ENCODE data around the gene OR5J2. TPM values are rescaled to one million over a fixed set of nuclear protein-coding genes. Genes with fewer than 3 reads are reported as not detected.
A peak's percentile ranks its signal among the peaks of the same experiment; 100 is the strongest.

The OR5J2 gene
- total RNA-seq (2016; rRNA removed; fragmentation: Illumina TruSeq; extraction: Trizol) (not detected in 2 replicates), polyA plus RNA-seq (2011; rRNA removed) (not detected in 2 replicates), polyA minus RNA-seq (2011; rRNA and poly(A)+ RNA removed; ENCODE audit: low replicate concordance) (not detected in 2 replicates), Bru-seq, nascent RNA (percentile 18 among the genes with signal in this experiment), BruChase-seq, experiment 1, labeled RNA remaining after a 6-hour chase (not detected), BruChase-seq, experiment 2, labeled RNA remaining after a 2-hour chase (not detected)
- not detected in 2 replicates for total RNA-seq (2016; cell fraction: cytosol; rRNA removed; fragmentation: Illumina TruSeq; extraction: Trizol; ENCODE audit: low read depth)
- not detected in 2 replicates for total RNA-seq (2016; cell fraction: insoluble cytoplasmic fraction; rRNA removed; fragmentation: Illumina TruSeq; extraction: Trizol)
- total RNA-seq (2016; cell fraction: membrane; rRNA removed; fragmentation: Illumina TruSeq; extraction: Trizol): not detected in 2 replicates
- not detected in 2 replicates for total RNA-seq (2016; cell fraction: nucleus; rRNA removed; fragmentation: Illumina TruSeq; extraction: Trizol)
- polyA plus RNA-seq (2011; cell fraction: cytosol; rRNA removed): not detected in 2 replicates
- not detected in 2 replicates for polyA plus RNA-seq (2011; cell fraction: nucleus; rRNA removed)
- polyA plus RNA-seq (2012): not detected in 2 replicates
- polyA plus RNA-seq (2016; cell fraction: cytosol; fragmentation: Illumina TruSeq; extraction: Trizol; ENCODE audit: low read depth): not detected in 2 replicates
- not detected in 2 replicates for polyA plus RNA-seq (2016; cell fraction: insoluble cytoplasmic fraction; fragmentation: Illumina TruSeq; extraction: Trizol; ENCODE audit: low read depth)
- polyA plus RNA-seq (2016; cell fraction: membrane; fragmentation: Illumina TruSeq; extraction: Trizol; ENCODE audit: low read depth): not detected in 2 replicates
- polyA plus RNA-seq (2016; cell fraction: nucleus; fragmentation: Illumina TruSeq; extraction: Trizol; ENCODE audit: insufficient read depth, low read depth): not detected in 2 replicates
- not detected in 2 replicates for polyA minus RNA-seq (2011; cell fraction: cytosol; rRNA and poly(A)+ RNA removed)
- not detected in 2 replicates for polyA minus RNA-seq (2011; cell fraction: nucleus; rRNA and poly(A)+ RNA removed)
- long read RNA-seq, experiment 1: 0 reads
- long read RNA-seq, experiment 2: 0 reads

DNA sequence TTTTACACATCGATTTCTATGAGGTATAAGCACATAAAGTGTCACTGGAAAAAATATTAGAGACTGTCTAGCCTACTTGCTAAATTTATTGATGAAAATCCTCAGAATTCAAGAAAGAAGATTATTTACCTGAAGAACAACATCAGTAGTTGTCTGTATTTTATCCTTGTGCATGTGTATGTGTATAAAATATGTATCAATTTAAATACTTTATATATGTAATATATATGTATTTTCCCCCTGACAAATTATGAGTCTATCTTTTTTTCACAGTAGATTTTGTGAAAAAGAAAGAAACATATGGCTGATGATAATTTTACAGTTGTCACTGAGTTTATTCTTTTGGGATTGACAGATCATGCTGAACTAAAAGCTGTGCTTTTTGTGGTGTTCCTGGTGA is at the start of gene OR5J2:
TSS of gene OR5J2 (plus strand) at position 301 of the 400 bp plus-strand sequence. CDS start at position 301, 0 bp downstream.
- no peak within 1 kb of the TSS for H3K4me3 ChIP-seq (replicated peaks in 1 of 3; ENCODE audit: insufficient read depth in 1 of 3, low read depth in 2 of 3, low read length in 3 of 3)
- H3K9ac ChIP-seq (ENCODE audit: insufficient read depth, low read depth, low read length): no peak within 1 kb of the TSS
- H2AFZ ChIP-seq (ENCODE audit: low read length): no peak within 1 kb of the TSS
- DNase-seq (ENCODE audit: low spot score) (no peak), FAIRE-seq (no peak), ATAC-seq (no peak)
- 0% methylated on average over 1 of the region's 1 CpG for WGBS (ENCODE audit: low lambda C conversion rate)
- ChIA-PET CTCF (ENCODE audit: low intra/inter-chr PET ratio, low total read pairs) (no interaction called here), POLR2A (no interaction called here)
- no peaks in the 10 kb centered on the region for H4K20me1 ChIP-seq (ENCODE audit: insufficient read depth, low read length)
- intact Hi-C loops (cut with micrococcal nuclease; ENCODE audit: unreplicated experiment): no loop called here
- no peak within 1 kb of the TSS for H3K4me2 ChIP-seq (ENCODE audit: low read depth, low read length)
- no peaks in the 10 kb centered on the region for H3K36me3 ChIP-seq (replicated peaks in 1 of 2; ENCODE audit: control insufficient read depth in 1 of 2, insufficient read depth in 2 of 2, low read length in 2 of 2)
- H3K4me1 ChIP-seq (ENCODE audit: insufficient read depth, low read length): no peaks in the 10 kb centered on the region
- H3K79me2 ChIP-seq (ENCODE audit: insufficient read depth, low read length): no peaks in the 10 kb centered on the region
- no peaks in the 10 kb centered on the region for H3K27me3 ChIP-seq (ENCODE audit: control insufficient read depth in 1 of 2, insufficient read depth in 2 of 2, low read length in 2 of 2)
- in situ Hi-C loops (cut with HindIII; ENCODE audit: extremely low pct_ligation_motif_present, low pct_unique_long_range_greater_than_20kb): no loop called here
- no TSS peak for BruUV-seq (replicated peaks)
- no peak within 1 kb of the TSS for H3K27ac ChIP-seq (ENCODE audit: extremely low read length, insufficient read depth, low read length)
- H3K9me3 ChIP-seq (ENCODE audit: low read length): peaks cover 57% of the 10 kb centered on the region
- no peak for TF ChIP-seq IRF9 (CRISPR knock-in tag; IDR thresholded peaks at IDR 0.05; ENCODE audit: borderline replicate concordance)
- TF ChIP-seq ZNF781 (CRISPR knock-in tag; IDR thresholded peaks at IDR 0.05; ENCODE audit: borderline replicate concordance, not compliant biosample characterization): no peak
- no peak for TF ChIP-seq ZNF362 (CRISPR knock-in tag; IDR thresholded peaks at IDR 0.05; ENCODE audit: borderline replicate concordance)
- TF ChIP-seq, protein P1, sequence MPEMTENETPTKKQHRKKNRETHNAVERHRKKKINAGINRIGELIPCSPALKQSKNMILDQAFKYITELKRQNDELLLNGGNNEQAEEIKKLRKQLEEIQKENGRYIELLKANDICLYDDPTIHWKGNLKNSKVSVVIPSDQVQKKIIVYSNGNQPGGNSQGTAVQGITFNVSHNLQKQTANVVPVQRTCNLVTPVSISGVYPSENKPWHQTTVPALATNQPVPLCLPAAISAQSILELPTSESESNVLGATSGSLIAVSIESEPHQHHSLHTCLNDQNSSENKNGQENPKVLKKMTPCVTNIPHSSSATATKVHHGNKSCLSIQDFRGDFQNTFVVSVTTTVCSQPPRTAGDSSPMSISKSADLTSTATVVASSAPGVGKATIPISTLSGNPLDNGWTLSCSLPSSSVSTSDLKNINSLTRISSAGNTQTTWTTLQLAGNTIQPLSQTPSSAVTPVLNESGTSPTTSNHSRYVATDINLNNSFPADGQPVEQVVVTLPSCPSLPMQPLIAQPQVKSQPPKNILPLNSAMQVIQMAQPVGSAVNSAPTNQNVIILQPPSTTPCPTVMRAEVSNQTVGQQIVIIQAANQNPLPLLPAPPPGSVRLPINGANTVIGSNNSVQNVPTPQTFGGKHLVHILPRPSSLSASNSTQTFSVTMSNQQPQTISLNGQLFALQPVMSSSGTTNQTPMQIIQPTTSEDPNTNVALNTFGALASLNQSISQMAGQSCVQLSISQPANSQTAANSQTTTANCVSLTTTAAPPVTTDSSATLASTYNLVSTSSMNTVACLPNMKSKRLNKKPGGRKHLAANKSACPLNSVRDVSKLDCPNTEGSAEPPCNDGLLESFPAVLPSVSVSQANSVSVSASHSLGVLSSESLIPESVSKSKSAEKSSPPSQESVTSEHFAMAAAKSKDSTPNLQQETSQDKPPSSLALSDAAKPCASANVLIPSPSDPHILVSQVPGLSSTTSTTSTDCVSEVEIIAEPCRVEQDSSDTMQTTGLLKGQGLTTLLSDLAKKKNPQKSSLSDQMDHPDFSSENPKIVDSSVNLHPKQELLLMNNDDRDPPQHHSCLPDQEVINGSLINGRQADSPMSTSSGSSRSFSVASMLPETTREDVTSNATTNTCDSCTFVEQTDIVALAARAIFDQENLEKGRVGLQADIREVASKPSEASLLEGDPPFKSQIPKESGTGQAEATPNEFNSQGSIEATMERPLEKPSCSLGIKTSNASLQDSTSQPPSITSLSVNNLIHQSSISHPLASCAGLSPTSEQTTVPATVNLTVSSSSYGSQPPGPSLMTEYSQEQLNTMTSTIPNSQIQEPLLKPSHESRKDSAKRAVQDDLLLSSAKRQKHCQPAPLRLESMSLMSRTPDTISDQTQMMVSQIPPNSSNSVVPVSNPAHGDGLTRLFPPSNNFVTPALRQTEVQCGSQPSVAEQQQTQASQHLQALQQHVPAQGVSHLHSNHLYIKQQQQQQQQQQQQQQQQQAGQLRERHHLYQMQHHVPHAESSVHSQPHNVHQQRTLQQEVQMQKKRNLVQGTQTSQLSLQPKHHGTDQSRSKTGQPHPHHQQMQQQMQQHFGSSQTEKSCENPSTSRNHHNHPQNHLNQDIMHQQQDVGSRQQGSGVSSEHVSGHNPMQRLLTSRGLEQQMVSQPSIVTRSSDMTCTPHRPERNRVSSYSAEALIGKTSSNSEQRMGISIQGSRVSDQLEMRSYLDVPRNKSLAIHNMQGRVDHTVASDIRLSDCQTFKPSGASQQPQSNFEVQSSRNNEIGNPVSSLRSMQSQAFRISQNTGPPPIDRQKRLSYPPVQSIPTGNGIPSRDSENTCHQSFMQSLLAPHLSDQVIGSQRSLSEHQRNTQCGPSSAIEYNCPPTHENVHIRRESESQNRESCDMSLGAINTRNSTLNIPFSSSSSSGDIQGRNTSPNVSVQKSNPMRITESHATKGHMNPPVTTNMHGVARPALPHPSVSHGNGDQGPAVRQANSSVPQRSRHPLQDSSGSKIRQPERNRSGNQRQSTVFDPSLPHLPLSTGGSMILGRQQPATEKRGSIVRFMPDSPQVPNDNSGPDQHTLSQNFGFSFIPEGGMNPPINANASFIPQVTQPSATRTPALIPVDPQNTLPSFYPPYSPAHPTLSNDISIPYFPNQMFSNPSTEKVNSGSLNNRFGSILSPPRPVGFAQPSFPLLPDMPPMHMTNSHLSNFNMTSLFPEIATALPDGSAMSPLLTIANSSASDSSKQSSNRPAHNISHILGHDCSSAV (CRISPR knock-in tag; IDR thresholded peaks at IDR 0.05; ENCODE audit: borderline replicate concordance): no peak
- no peak for TF ChIP-seq ZNF510 (CRISPR knock-in tag; IDR thresholded peaks at IDR 0.05; ENCODE audit: low read depth)
- TF ChIP-seq ZNF567 (CRISPR knock-in tag; IDR thresholded peaks at IDR 0.05; ENCODE audit: borderline replicate concordance): no peak
- TF ChIP-seq ZC3H4 (CRISPR knock-in tag; IDR thresholded peaks at IDR 0.05; ENCODE audit: borderline replicate concordance): no peak
- TF ChIP-seq GATAD1 (CRISPR knock-in tag; IDR thresholded peaks at IDR 0.05): no peak
- TF ChIP-seq NCOA1 (CRISPR knock-in tag; IDR thresholded peaks at IDR 0.05): no peak

Measured in HepG2 (cell line).